Activated T-cell treated with anti-CD3 and anti-CD28 coated beads for 1 hour (primary cell): ENCODE results near the gene RRAS.
A peak's percentile ranks its signal among the peaks of the same experiment; 100 is the strongest.

Experiments used
- DNase-seq: peaks from one replicate; pipeline ENCODE4 v3.0.0-alpha.2; 2020; ENCODE audit warnings: low read depth

RRAS gene

GRCh38 chr19:49640113-49640898, at the start of gene RRAS:
Gene RRAS (minus strand): TSS chr19:49640143. CDS start chr19:49640098, 45 bp downstream.
- peak; percentile 99 for DNase-seq

DNA sequence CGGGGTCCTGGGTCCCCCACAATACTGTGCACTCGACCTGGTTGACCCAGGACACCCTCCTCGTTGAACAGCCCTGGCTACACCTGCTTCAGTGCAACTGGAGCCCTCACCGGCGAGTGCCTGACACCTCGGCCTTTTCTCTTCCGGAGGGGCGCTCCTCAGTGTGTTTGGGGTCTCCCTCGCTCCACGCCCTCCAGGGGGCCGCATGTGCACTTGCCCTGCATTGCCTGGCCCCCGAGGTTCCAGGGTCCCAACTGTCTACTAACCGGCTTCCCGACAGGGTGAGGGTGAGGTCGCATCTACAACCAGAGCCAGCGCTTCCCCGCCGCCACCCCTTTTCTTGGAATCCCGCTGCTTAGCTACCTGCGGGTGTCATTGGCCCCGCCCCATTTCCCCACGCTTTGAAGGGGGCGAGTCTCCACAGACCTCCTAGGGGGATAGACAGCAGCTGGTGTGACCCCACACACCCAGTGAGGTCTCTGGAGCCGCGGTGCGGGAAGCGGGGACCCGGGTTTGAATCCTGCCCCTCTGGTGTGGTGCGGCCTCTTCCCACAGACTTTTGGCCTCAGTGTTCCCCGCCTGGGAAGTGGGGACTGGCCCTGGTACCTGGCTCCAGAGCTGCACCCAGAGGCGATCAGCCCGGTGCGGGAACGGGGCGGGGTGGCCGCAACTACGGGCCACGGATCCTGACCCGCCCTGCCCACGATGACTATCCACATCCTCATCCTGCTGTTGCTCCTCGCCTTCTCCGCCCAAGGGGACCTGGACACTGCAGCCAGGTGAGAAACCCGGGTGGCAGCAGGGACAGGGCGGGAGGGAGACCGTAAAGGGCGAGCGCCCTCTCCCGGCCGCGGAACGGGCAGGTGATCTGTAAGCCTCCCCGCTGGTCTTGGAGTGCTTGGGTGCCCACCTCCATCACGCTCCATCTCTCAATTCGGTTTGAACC, 49.5 kb upstream of the RRAS start, which contains the start of gene ADM5:
TSS of gene ADM5 (plus strand) at position 462 of the 946 bp plus-strand sequence. CDS start at position 706, 244 bp downstream.
- DNase-seq, result no peak

GRCh38 chr19:49688531-49689132, 48.7 kb upstream of the RRAS start:
- no peak for DNase-seq

DNA sequence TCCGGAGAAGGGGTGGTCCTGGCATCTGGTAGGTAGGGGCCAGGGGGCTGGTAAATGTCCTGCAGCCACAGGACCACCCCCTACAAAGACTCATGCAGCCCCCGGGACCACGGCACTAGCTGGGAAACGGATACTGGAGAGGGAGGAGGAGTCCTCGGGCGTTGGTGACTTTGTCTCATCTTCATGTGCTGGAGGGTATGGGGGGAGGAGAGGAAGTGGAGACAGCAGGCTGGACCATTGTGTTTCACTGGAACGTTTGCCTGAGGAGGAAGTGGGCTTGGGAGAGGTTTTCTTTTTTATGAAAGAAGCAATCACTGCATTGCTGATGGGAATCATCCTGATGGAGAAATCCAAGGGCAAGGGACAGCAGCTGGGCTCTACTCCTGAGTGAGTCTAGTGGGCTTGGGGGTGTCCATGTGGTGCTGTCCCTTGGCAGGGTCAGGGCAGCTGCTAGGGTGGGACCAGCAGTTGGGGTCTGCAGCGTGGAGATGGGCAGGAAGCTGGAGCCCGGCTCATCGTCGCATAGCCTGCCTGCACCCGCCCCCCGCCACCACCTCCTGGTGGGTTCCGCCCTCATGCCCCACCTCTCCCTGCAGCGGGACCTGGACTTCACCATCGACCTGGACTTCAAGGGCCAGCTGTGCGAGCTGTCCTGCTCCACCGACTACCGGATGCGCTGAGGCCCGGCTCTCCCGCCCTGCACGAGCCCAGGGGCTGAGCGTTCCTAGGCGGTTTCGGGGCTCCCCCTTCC, 47.8 kb upstream of the RRAS start:
- no peak for DNase-seq

DNA sequence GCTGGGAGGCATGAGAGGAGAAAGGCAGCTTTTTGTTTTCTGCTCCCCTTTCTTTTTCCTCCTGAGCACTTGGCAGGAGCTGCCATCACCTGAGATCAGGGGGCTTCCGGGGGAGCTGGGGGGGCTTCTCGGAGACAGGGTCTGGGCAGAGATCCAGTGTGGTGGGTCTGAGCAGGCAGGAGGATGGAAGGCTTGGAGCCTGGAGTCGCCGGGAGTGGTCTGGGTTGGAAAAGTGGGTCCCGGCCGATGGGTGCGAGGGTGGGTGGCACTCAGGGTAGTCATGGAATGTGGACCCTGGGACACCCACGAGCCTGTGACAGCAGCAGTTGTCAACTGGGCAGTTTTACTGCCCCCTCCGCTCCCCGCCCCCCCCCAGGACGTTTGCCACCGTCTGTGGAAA, 47.2 kb upstream of the RRAS start:
- DNase-seq, result no peak

- no peak for DNase-seq
These were observed 46.7 kb upstream of the RRAS start for GRCh38 chr19:49686503-49687088.

DNA sequence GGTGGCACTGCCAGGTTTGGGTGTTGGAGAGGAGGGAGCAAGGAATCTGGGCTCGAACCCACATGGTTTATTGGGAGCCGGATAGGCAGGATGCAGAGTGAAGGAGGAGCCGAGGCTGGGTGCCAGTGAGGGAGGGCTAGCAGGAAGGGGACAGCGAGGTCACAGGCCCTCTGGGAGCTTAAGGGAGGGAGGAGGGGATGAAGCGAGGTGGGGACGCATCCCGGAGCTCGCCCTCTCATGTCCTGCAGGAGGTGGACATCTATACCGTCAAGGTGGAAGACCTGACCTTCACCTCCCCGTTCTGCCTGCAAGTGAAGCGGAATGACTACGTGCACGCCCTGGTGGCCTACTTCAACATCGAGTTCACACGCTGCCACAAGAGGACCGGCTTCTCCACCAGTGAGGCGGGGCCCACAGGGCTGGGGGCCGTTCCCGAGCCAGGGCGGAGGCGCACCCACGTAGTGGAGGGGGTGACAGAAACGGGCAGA, 45.9 kb upstream of the RRAS start:
- no peak for DNase-seq

DNA sequence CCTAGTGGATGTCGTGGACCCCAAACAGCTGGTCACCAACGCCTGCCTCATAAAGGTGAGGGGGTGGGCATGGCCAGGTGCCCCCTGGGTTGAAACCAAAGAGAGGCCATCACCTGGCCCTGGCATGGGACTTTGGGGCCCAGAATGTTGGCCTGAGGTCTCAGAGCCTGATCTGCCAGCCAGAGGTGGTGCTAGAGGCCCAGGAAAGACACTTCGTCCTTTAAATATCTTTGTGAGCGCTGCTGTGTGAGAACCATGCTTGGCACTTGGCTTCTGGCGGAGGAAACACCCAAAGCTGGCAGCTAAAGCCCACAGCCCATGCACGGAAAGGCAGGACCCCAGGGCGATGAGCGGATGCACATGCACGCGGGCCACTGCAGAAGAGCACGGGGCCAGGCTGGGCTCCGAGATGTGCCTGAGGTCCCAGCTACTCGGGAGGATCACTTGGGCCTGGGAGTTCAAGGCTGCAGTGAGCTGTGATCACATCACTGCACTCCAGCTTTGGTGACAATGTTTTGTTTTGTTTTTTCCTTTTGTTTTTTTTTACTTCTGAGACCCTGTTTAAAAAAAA, 45.1 kb upstream of the RRAS start:
- DNase-seq, result no peak

- no peak for DNase-seq
These were observed 44.5 kb upstream of the RRAS start for GRCh38 chr19:49684251-49684982.

GRCh38 chr19:49683814-49684250, 43.9 kb upstream of the RRAS start:
- no peak for DNase-seq

GRCh38 chr19:49682274-49682673, 42.3 kb upstream of the RRAS start:
- no peak for DNase-seq

DNA sequence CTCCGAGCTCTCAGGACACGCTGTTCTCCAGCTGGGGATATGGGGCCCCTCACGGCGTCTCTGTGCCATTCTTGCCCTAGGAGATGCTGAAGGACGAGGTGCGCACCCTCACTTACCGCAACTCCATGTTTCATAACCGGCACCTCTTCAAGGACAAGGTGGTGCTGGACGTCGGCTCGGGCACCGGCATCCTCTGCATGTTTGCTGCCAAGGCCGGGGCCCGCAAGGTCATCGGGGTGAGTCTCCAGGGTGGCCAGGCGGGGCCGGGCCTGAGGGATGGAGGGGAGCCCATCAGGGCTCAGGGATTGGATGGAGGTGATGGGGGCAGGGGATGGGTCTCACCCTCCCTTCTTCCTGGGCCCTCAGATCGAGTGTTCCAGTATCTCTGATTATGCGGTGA, 41.9 kb upstream of the RRAS start:
- no peak for DNase-seq

DNA sequence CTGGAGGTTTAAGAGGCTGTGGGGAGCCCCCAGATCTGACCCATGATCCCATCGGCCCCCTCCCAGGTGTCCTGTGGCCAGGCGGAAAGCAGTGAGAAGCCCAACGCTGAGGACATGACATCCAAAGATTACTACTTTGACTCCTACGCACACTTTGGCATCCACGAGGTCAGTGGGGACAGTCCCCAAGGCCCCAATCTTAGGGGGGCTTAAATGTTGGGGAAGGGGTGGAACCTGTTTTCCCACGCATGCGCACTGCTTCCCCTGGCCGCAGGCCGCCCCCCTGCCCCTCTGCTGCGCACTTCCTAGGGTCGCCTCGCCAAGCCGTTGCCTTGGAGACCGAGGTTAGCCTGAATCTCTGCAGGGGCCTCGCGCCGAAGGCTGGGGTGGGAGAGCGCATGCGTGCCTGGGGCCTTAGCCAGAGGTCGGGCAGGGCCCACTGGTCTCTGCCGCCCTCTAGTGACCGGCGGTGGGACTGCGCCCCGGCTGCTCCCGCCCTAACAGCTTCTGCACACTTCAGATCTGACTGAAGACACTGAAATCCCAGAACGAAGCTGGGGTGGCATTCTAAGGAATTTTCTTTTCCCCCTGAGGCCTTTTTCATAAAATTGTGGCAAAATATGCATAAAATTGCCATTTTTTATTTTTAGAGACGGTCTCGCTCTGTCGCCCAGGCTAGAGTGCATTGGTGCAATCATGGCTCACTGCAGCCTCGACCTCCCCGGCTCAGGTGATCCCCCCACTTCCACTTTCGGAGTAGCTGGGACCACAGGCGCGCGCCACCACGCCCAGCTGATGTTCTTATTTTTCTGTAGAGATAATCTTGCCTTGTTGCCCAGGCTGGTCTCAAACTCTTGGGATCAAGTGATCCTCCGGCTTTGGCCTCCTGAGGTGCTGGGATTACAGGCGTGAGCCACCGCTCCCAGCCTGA, 40.7 kb upstream of the RRAS start:
- peak; percentile 95 for DNase-seq

- DNase-seq, result no peak
These were observed 39.9 kb upstream of the RRAS start for GRCh38 chr19:49679771-49680413.

DNA sequence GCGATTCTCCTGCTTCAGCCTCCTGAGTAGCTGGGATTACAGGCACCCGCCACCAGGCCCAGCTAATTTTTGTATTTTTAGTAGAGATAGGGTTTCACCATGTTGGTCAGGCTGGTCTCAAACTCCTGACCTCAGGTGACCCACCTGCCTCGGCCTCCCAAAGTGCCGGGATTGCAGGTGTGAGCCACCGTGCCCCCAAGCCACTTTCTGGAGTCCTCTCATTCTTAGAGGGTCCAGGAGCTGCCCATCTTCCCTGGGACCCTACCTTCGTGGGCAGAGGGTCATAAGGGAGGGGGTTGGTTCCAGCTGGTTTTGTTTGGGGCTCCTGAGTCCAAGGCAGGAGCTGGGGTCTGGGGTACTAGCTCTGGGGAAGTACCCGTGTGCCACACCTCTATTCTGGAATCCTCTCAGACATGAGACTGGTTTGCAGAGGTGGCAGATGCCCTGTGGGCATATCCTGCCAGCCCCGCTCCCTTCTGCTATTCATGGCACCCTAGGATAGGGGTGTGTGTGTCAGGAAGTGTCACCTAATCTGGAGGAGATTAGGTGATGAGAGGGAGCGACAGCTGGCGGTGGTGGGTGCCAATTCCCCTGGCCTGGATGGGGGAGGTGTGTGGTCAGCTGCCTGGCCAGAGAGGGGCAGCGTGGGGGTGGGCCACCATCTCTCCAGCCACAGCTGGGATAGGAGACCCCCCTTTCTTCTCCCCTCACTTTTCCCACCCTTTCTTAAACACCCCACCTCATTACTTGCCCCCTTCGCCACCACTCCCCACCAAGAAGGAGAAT, 39.2 kb upstream of the RRAS start:
- no peak for DNase-seq

DNA sequence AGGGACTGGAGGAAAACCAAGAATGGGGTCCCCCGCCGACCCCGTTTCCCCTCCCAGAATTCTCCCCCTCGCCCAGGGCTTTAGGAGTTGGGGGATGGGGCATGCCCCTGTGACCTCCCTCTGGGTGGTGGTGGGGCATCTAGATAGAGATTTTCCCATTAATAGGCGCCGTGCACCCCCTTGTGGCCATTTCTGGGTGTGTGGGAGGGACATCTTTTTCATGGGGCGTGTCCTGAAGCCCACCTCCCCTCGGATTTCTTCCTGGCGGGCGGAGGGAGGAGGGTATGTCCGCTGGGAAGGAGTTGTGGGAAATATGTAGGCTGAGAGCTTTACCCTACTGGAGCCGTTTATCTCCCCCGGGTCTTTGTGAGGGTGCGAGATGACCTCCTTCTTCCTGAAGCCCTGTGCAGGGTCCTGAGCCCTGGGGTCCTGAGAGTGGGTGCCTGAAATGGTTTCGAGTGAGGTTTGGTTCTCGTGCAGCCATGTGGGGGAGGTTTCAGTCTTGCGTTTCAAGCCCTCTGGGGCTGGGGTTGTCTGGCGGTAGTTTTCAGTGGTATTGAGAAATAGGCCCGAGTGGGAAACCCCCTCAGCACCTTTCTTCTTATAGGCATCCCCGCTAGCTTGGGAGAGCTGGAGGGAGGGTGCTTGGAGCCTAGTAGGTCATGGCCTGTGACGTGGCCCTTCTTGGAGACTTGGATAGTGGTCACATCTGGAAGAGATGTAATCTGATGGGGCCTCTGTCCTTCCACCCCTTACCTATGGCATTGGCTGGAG, 38.1 kb upstream of the RRAS start:
- peak; percentile 80 for DNase-seq
